GM08714 (cell line): ENCODE data around the gene VPS16.

Experiments used
- H3K4me3 ChIP-seq: fragments of 200-500 bp; sonication (Bioruptor generic); 2 replicates; pipeline ENCODE4 v1.5.1; 2014; ENCODE audit warnings: mild to moderate bottlenecking, low read length, inconsistent platforms
- ZNF274 ChIP-seq: IDR thresholded peaks from 2 replicates; pipeline ENCODE4 v1.6.1; 2012; ENCODE audit warnings: mild to moderate bottlenecking, low read depth, low read length

Gene VPS16

DNA sequence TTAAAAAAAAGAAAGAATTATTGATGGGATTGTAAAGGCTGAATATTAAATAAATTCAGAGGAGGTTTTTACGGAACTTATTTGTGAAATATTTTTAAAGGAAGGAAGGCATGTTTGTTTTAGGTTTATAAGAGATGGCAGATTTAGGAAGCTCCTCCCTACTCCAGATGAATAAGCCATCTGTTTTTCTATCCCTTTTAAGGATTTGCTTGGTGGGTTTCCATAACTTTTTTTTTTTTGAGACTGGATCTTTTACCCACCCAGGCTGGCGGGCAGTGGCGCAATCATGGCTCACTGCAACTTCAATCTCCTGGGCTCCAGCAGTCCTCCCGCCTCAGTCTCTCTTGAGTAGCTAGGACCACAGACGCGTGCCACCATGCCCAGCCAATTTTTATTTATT, 63.1 kb downstream of the VPS16 start:
- TF ChIP-seq ZNF274 = no peak
- H3K4me3 ChIP-seq = no peak overlapping the region

DNA sequence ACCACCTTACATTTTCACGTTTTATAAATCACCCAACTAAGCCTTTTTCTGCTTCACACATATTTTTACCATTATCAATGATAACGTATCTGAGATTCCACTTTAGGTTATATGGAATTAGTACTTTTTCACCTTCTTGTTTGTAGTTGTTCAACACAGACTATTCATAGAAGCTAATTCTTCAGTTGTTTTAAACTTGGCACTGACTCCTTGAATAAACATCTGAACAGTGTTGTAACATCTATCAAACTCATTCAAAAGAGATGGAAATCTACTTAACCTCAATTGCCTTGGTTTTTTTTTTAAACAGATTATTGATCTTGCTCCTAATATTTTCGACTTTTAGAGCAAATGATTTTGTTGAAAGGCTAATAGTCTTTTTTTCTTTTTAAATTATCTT, 67.0 kb downstream of the VPS16 start:
- no peak overlapping the region for H3K4me3 ChIP-seq
- TF ChIP-seq ZNF274 = no peak

DNA sequence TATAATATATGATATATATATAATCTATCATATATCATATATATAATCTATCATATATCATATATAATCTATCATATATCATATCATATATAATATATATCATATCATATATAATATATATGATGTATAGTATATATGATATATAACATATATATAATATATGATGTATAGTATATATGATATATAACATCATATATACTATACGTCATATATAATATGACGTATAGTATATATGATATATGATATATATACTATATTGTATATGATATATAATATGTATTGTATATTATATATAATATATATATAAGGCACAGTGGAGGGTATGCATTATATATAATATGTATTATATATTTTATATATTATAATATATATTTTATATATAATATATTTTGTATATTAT, 69.4 kb downstream of the VPS16 start:
- H3K4me3 ChIP-seq = no peak overlapping the region
- no peak for TF ChIP-seq ZNF274

DNA sequence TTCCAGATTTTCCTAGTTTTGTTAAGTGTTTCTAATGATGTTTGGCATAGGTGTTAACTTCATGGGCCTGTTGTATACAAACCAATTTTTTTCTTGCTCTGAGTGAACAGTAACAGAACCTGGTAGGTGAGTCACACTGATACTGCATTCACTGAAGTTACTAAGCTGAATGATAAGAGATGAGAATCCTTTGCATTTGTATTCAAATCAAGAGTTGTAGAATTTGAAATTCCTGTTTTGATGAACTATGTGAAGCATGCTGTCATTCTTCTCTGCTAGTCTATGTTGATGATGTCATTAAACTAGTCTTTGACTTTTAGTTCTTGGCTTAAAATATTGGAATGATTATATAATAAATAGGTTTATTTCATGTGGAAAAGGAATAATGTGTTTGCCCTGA, 70.7 kb downstream of the VPS16 start:
- no peak for TF ChIP-seq ZNF274
- no peak overlapping the region for H3K4me3 ChIP-seq

DNA sequence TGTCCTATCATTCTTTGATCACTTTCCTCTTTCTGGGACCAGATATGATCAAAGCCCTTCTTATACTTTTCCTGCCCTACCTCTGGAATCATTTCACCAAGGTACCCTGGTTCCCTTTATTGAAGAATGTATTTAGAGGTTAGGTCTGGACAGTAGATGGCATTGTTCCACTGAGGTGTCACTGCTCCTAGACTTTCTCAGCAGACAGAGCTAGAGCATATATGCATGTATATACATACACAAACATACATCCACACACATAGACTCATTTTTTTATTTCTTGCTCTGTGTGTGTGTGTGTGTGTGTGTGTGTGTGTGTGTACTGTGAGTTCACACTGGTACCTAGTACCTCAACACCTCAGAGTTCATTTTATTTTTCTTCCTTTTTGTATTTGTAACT, 73.6 kb downstream of the VPS16 start:
- H3K4me3 ChIP-seq = no peak overlapping the region
- no peak for TF ChIP-seq ZNF274
